Gastroesophageal sphincter (tissue), 4 donors: Measurements from ENCODE around the gene TRMT10B. TPM values are rescaled to one million over a fixed set of nuclear protein-coding genes. Genes with fewer than 3 reads are reported as not detected.

Experiments
- ATAC-seq: fragments of 150-250 bp; one replicate; pipeline ENCODE4 v1.9.1; 2016; ENCODE audit warnings: mild to moderate bottlenecking, moderate library complexity
- H3K27ac ChIP-seq, 4 donors: fragments of 200-600 bp; sonication (generic) in 3 of 4; 1 replicate in 3 of 4; 2 replicates in 1 of 4; pipeline ENCODE4 v1.5.1; 2016 to 2019
- H3K27me3 ChIP-seq: fragments of 200-600 bp; sonication (generic); one replicate; pipeline ENCODE4 v1.5.1; 2019
- H3K36me3 ChIP-seq, 2 donors: fragments of 200-600 bp; sonication (generic); one replicate each; pipeline ENCODE4 v1.5.1; 2019; ENCODE audit warnings: control low read depth in 1 of 2
- H3K4me1 ChIP-seq, 3 donors: fragments of 200-600 bp; sonication (generic); 1 replicate in 2 of 3; 2 replicates in 1 of 3; pipeline ENCODE4 v1.5.1; 2016 to 2019; ENCODE audit warnings: control low read depth in 2 of 3
- H3K4me3 ChIP-seq, 2 donors: fragments of 200-600 bp; sonication (generic); one replicate each; pipeline ENCODE4 v1.5.1; 2019; ENCODE audit warnings: mild to moderate bottlenecking in 1 of 2, moderate library complexity in 1 of 2
- H3K9me3 ChIP-seq, 3 donors: fragments of 200-600 bp; sonication (generic); one replicate each; pipeline ENCODE4 v1.5.1; 2017 to 2019; ENCODE audit warnings: control low read depth in 2 of 3
- CTCF ChIP-seq, 4 experiments: fragments of 200-600 bp in 2 of 4; fragments of 450-650 bp in 2 of 4; sonication (generic) in 1 of 4; IDR thresholded peaks; one replicate each; pipeline ENCODE4 v1.5.1; 2017 to 2019; ENCODE audit warnings: antibody characterized with exemption in 4 of 4, mild to moderate bottlenecking in 2 of 4, moderate library complexity in 2 of 4
- EP300 ChIP-seq: sonication (generic); formaldehyde crosslinking; IDR thresholded peaks from one replicate; pipeline ENCODE4 v1.6.1; 2017; ENCODE audit warnings: antibody characterized with exemption, mild to moderate bottlenecking
- POLR2A ChIP-seq, 2 donors: fragments of 450-650 bp; IDR thresholded peaks; one replicate each; pipeline ENCODE4 v1.6.1; 2017; ENCODE audit warnings: antibody characterized with exemption in 2 of 2, mild to moderate bottlenecking in 2 of 2, moderate library complexity in 1 of 2
- POLR2AphosphoS5 ChIP-seq: sonication (generic); formaldehyde crosslinking; IDR thresholded peaks from one replicate; pipeline ENCODE4 v1.6.1; 2017; ENCODE audit warnings: antibody characterized with exemption
- WGBS, 2 donors: methylation state at CpG; one replicate each; pipeline ENCODE4 v1.1.5; 2018; ENCODE audit warnings: low coverage in 1 of 2; 5-methylcytosine and 5-hydroxymethylcytosine counted together
- total RNA-seq, 4 donors: library from RNA; depleted of rRNA; stranded (reverse); fragments of >200 nt; gene quantifications; one replicate each; pipeline ENCODE4 v1.1.0, GENCODE V29; 2016

The TRMT10B gene
- total RNA-seq, 4 donors from 2014 or later: 6.3 to 8.6 (median 7.2) TPM

GRCh38 chr9:37769995-37770394, 16.4 kb downstream of the TRMT10B start:
- peaks cover 0 to 67% of the 10 kb centered on the region in 2 donors for H3K36me3 ChIP-seq
- 80 to 89% methylated on average over 1 to 3 of the region's 3 CpGs for WGBS, 2 donors
- H3K9me3 ChIP-seq: no peaks in the 10 kb centered on the region
- H3K27ac ChIP-seq: no peak overlapping the region
- no peak for TF ChIP-seq POLR2AphosphoS5
- no peak for TF ChIP-seq POLR2A (IDR thresholded peaks at IDR 0.05)
- TF ChIP-seq CTCF (IDR thresholded peaks at IDR 0.05): no peak
- no peak for TF ChIP-seq EP300
- no peaks in the 10 kb centered on the region for H3K4me1 ChIP-seq
- no peak for ATAC-seq
- H3K4me3 ChIP-seq: no peak overlapping the region
- H3K27me3 ChIP-seq: no peaks in the 10 kb centered on the region

GRCh38 chr9:37775216-37775919, 21.8 kb downstream of the TRMT10B start:
- no peaks in the 10 kb centered on the region for H3K4me1 ChIP-seq
- no peak overlapping the region for H3K4me3 ChIP-seq
- H3K9me3 ChIP-seq: no peaks in the 10 kb centered on the region
- no peak overlapping the region for H3K27ac ChIP-seq
- no peak for TF ChIP-seq EP300
- no peak for TF ChIP-seq CTCF (IDR thresholded peaks at IDR 0.05)
- TF ChIP-seq POLR2AphosphoS5: no peak
- no peak for TF ChIP-seq POLR2A (IDR thresholded peaks at IDR 0.05)
- H3K27me3 ChIP-seq: no peaks in the 10 kb centered on the region
- no peak for ATAC-seq
- H3K36me3 ChIP-seq: peaks cover 0 to 98% of the 10 kb centered on the region in 2 donors
- WGBS, 2 donors: 89 to 100% methylated on average over 1 of the region's 1 CpG

- TF ChIP-seq EP300 (no peak), POLR2A (IDR thresholded peaks at IDR 0.05) (no peak), CTCF (IDR thresholded peaks at IDR 0.05) (no peak), POLR2AphosphoS5 (no peak)
- no peak for ATAC-seq
- no peaks in the 10 kb centered on the region for H3K4me1 ChIP-seq
- H3K9me3 ChIP-seq: no peaks in the 10 kb centered on the region
- H3K36me3 ChIP-seq: peaks cover 0 to 99% of the 10 kb centered on the region in 2 donors
- no peak overlapping the region for H3K27ac ChIP-seq
- H3K27me3 ChIP-seq: no peaks in the 10 kb centered on the region
- no peak overlapping the region for H3K4me3 ChIP-seq
- 83% methylated on average over 2 of the region's 5 CpGs; no CpG with 5 or more reads in 1 of the 2 donors for whole genome bisulfite sequencing, 2 donors
Observed at GRCh38 chr9:37776328-37776727, 22.7 kb downstream of the TRMT10B start.

- Histone ChIP-seq H3K4me3 (no peak overlapping the region), H3K36me3 (peaks cover 0 to 99% of the 10 kb centered on the region in 2 donors), H3K9me3 (no peaks in the 10 kb centered on the region), H3K27ac (no peak overlapping the region), H3K4me1 (peaks cover 0 to 14% (median 0%) of the 10 kb centered on the region in 3 donors), H3K27me3 (no peaks in the 10 kb centered on the region)
- TF ChIP-seq POLR2A (IDR thresholded peaks at IDR 0.05) (no peak), CTCF (IDR thresholded peaks at IDR 0.05) (no peak), EP300 (no peak), POLR2AphosphoS5 (no peak)
- no peak for ATAC-seq
- 63 to 73% methylated on average over 1 to 2 of the region's 2 CpGs for WGBS, 2 donors
Observed at GRCh38 chr9:37778534-37778933, 24.9 kb downstream of the TRMT10B start.

- Histone ChIP-seq H3K9me3 (no peaks in the 10 kb centered on the region), H3K4me1 (peaks cover 0 to 30% (median 4%) of the 10 kb centered on the region in 3 donors), H3K4me3 (peak overlapping the region; percentile 81 to 89), H3K27ac (peak overlapping the region; percentile 7 to 90 (median 86)), H3K27me3 (peaks cover 5% of the 10 kb centered on the region), H3K36me3 (peaks cover 0 to 45% of the 10 kb centered on the region in 2 donors)
- TF ChIP-seq POLR2AphosphoS5: no peak
- no peak for TF ChIP-seq EP300
- no peak for TF ChIP-seq POLR2A (IDR thresholded peaks at IDR 0.05)
- no peak for TF ChIP-seq CTCF (IDR thresholded peaks at IDR 0.05)
- ATAC-seq: no peak
- 3% methylated on average over 5 of the region's 6 CpGs; no CpG with 5 or more reads in 1 of the 2 donors for WGBS, 2 donors
Observed at GRCh38 chr9:37784291-37784615, 30.6 kb downstream of the TRMT10B start.
